ENCODE results near the gene RILPL1. TPM values are rescaled to one million over a fixed set of nuclear protein-coding genes. Genes with fewer than 3 reads are reported as not detected.

The RILPL1 gene
- total and polyA plus RNA-seq, 9 of the 15 experiments (the other 6 are each of a cell fraction or from before 2014, with no cell fraction given) = 0.25 to 10.6 (median 8.6) TPM

- no peak overlapping the region for H3K27ac ChIP-seq (ENCODE audit: extremely low read depth, low read depth, low read length)
- WGBS (ENCODE audit: insufficient coverage, low coverage, missing lambda C conversion rate) = 90% methylated on average over 6 of the region's 6 CpGs
- peaks cover 18% of the 10 kb centered on the region for H3K79me2 ChIP-seq (ENCODE audit: control insufficient read depth, insufficient read depth, low read length)
- intact Hi-C loops (cut with micrococcal nuclease) (no loop called here), in situ Hi-C loops (cut with MboI) (no loop called here)
- H3K9ac ChIP-seq (ENCODE audit: insufficient read depth in 1 of 2, low read depth in 2 of 2, low read length in 2 of 2) = no peak overlapping the region
- peaks cover 14% of the 10 kb centered on the region; the same call in 1 of the 3 replicates for H3K36me3 ChIP-seq (ENCODE audit: control insufficient read depth, insufficient read depth, low read length)
- H2AFZ ChIP-seq (ENCODE audit: low read depth, low read length) = no peak overlapping the region
- FAIRE-seq = no peak
- BruUV-seq (replicated peaks) = no TSS peak
- TF ChIP-seq ZNF316 (IDR thresholded peaks at IDR 0.05) (peak; percentile 50; the same call in 1 of the 2 replicates), PCBP2 (IDR thresholded peaks at IDR 0.05; ENCODE audit: low read depth, low read length, poor library complexity, severe bottlenecking) (no peak), ETS2 (tag; IDR thresholded peaks at IDR 0.05; ENCODE audit: borderline replicate concordance, poor library complexity, severe bottlenecking) (no peak)
- no peaks in the 10 kb centered on the region for H4K20me1 ChIP-seq (replicated peaks; ENCODE audit: control insufficient read depth, insufficient read depth, low read length)
- H3K4me2 ChIP-seq (ENCODE audit: insufficient read depth, low read length) = no peak overlapping the region; the same call in 1 of the 2 replicates
- H3K9me1 ChIP-seq (ENCODE audit: control insufficient read depth, insufficient read depth, low read length) = no peaks in the 10 kb centered on the region
- no peaks in the 10 kb centered on the region for H3K27me3 ChIP-seq (ENCODE audit: control insufficient read depth in 2 of 2, insufficient read depth in 2 of 2, low read length in 2 of 2)
- DNase-seq (ENCODE audit: extremely low read depth in 1 of 4, low spot score in 3 of 4) = no peak
- no peak for ATAC-seq
- ChIA-PET CTCF (ENCODE audit: low intra/inter-chr PET ratio) (no interaction called here), POLR2A (interaction anchor here (0.9 to 1.5 kb wide), 4 partner anchors 11 to 201 kb away, joined by 3 to 4 read pairs (median 3); partner anchors contain the start of gene MPHOSPH9)
- no peaks in the 10 kb centered on the region for H3K9me3 ChIP-seq (replicated peaks; ENCODE audit: control insufficient read depth, insufficient read depth, low read depth, low read length)
- H3K4me3 ChIP-seq = no peak overlapping the region
- H3K4me1 ChIP-seq (replicated peaks in 1 of 2; ENCODE audit: control insufficient read depth in 2 of 2, insufficient read depth in 2 of 2, low read length in 2 of 2) = peaks cover 2 to 24% of the 10 kb centered on the region in 2 experiments; a peak in 3 of 5 replicates
Observed at GRCh38 chr12:123433615-123434014, 99.9 kb downstream of the RILPL1 start.

Measured in K562 (cell line).